ENCODE data around the gene MFSD6.
"Not testable (repeated sequence)": the region's sequence is repeated elsewhere in the genome, so short reads cannot be mapped to it uniquely, and the experiment has no call there.

MFSD6 gene

GRCh38 chr2:190406805-190407204 lies 1.4 kb upstream of the MFSD6 start:
- no peak for FAIRE-seq

GRCh38 chr2:190407246-190407661 lies 901 bp upstream of the MFSD6 start:
- FAIRE-seq: no peak

- no peak for FAIRE-seq
Observed at GRCh38 chr2:190408538-190409271, 550 bp downstream of the MFSD6 start.

GRCh38 chr2:190409616-190410015 lies 1.5 kb downstream of the MFSD6 start:
- FAIRE-seq: no peak

GRCh38 chr2:190410166-190410565 lies 2.0 kb downstream of the MFSD6 start:
- no peak for FAIRE-seq

- FAIRE-seq: no peak
Observed at GRCh38 chr2:190412966-190413365, 4.8 kb downstream of the MFSD6 start.

- no peak for FAIRE-seq
Observed at GRCh38 chr2:190413421-190413820, 5.3 kb downstream of the MFSD6 start.

GRCh38 chr2:190415251-190415650 lies 7.1 kb downstream of the MFSD6 start:
- FAIRE-seq: no peak

- FAIRE-seq: no peak
Observed at GRCh38 chr2:190415794-190416775, 7.9 kb downstream of the MFSD6 start.

GRCh38 chr2:190417045-190417842 lies 9.1 kb downstream of the MFSD6 start:
- FAIRE-seq: no peak

GRCh38 chr2:190418727-190419126 lies 10.6 kb downstream of the MFSD6 start:
- no peak for FAIRE-seq

- FAIRE-seq: peak; percentile 25
Observed at GRCh38 chr2:190420801-190421200, 12.6 kb downstream of the MFSD6 start.

GRCh38 chr2:190425221-190425866 lies 17.2 kb downstream of the MFSD6 start:
- FAIRE-seq: no peak

GRCh38 chr2:190425883-190426658 lies 17.9 kb downstream of the MFSD6 start:
- no peak for FAIRE-seq

GRCh38 chr2:190430866-190431265 lies 22.7 kb downstream of the MFSD6 start:
- not testable (repeated sequence) for FAIRE-seq

GRCh38 chr2:190431907-190432306 lies 23.8 kb downstream of the MFSD6 start:
- no peak for FAIRE-seq

- no peak for FAIRE-seq
Observed at GRCh38 chr2:190432567-190433231, 24.5 kb downstream of the MFSD6 start.

GRCh38 chr2:190435031-190435670 lies 27.0 kb downstream of the MFSD6 start:
- FAIRE-seq: no peak

GRCh38 chr2:190436557-190436956 lies 28.4 kb downstream of the MFSD6 start:
- no peak for FAIRE-seq

GRCh38 chr2:190440113-190440512 lies 32.0 kb downstream of the MFSD6 start:
- FAIRE-seq: no peak

- no peak for FAIRE-seq
Observed at GRCh38 chr2:190441564-190441963, 33.4 kb downstream of the MFSD6 start.
